WTC11 (cell line): ENCODE data around the gene NFXL1. TPM values are rescaled to one million over a fixed set of nuclear protein-coding genes. Genes with fewer than 3 reads are reported as not detected.

Experiments used
- ATAC-seq: fragments of 200-7000 bp; cut with Tn5 transposase; 2 replicates; pipeline ENCODE4 v1.10.0; 2021; ENCODE audit warnings: mild to moderate bottlenecking, moderate library complexity
- CTCF ChIA-PET: fragments of 300-600 bp; sonication (Branson Sonifier 250); formaldehyde crosslinking; loops from one replicate; lab custom pipeline; 2021; ENCODE audit warnings: antibody characterized with exemption; lab: Charles Lee
- POLR2A ChIA-PET: fragments of 350-600 bp; sonication (Branson Sonifier 250); formaldehyde crosslinking; loops from one replicate; lab custom pipeline; 2021; ENCODE audit warnings: antibody characterized with exemption; lab: Charles Lee
- DNase-seq: peaks from one replicate; pipeline ENCODE4 v3.0.0; 2021; ENCODE audit warnings: low spot score
- H3K27ac Mint-ChIP-seq: 2 replicates; pipeline ENCODE4 v1.8.0; 2021; ENCODE audit warnings: mixed read lengths
- H3K27me3 Mint-ChIP-seq: 2 replicates; pipeline ENCODE4 v1.8.0; 2021; ENCODE audit warnings: low read depth, mild to moderate bottlenecking, moderate library complexity, mixed read lengths
- H3K36me3 Mint-ChIP-seq: 2 replicates; pipeline ENCODE4 v1.8.0; 2021; ENCODE audit warnings: mixed read lengths
- H3K4me1 Mint-ChIP-seq: 2 replicates; pipeline ENCODE4 v1.8.0; 2022; ENCODE audit warnings: mixed read lengths
- H3K4me3 Mint-ChIP-seq: 2 replicates; pipeline ENCODE4 v1.8.0; 2021; ENCODE audit warnings: mild to moderate bottlenecking, moderate library complexity, mixed read lengths
- H3K9me3 Mint-ChIP-seq: 2 replicates; pipeline ENCODE4 v1.8.0; 2021; ENCODE audit warnings: mixed read lengths
- CREB1 ChIP-seq: sonication (generic); formaldehyde crosslinking; IDR thresholded peaks from 2 replicates; pipeline ENCODE4 v1.8.0; 2023; ENCODE audit warnings: mild to moderate bottlenecking, missing genetic modification reagents
- CREM ChIP-seq: sonication (generic); formaldehyde crosslinking; IDR thresholded peaks from 2 replicates; pipeline ENCODE4 v1.8.1; 2022; ENCODE audit warnings: mild to moderate bottlenecking, missing genetic modification reagents, moderate library complexity
- E2F5 ChIP-seq: sonication (generic); formaldehyde crosslinking; IDR thresholded peaks from 2 replicates; pipeline ENCODE4 v1.8.1; 2022; ENCODE audit warnings: mild to moderate bottlenecking, moderate library complexity, missing genetic modification reagents
- ELF4 ChIP-seq: sonication (generic); formaldehyde crosslinking; IDR thresholded peaks from 2 replicates; pipeline ENCODE4 v1.8.1; 2022; ENCODE audit warnings: low read depth, mild to moderate bottlenecking, moderate library complexity, missing genetic modification reagents
- FOXP1 ChIP-seq: sonication (generic); formaldehyde crosslinking; IDR thresholded peaks from 2 replicates; pipeline ENCODE4 v1.8.0; 2022; ENCODE audit warnings: missing genetic modification reagents, mild to moderate bottlenecking, moderate library complexity, borderline replicate concordance
- GABPB1 ChIP-seq: sonication (generic); formaldehyde crosslinking; IDR thresholded peaks from 2 replicates; pipeline ENCODE4 v1.8.1; 2023; ENCODE audit warnings: mild to moderate bottlenecking, missing genetic modification reagents
- HMGXB4 ChIP-seq: sonication (generic); formaldehyde crosslinking; IDR thresholded peaks from 2 replicates; pipeline ENCODE4 v1.8.1; 2023; ENCODE audit warnings: mild to moderate bottlenecking, moderate library complexity, missing genetic modification reagents
- JUN ChIP-seq: sonication (generic); formaldehyde crosslinking; IDR thresholded peaks from 2 replicates; pipeline ENCODE4 v1.8.0; 2023; ENCODE audit warnings: mild to moderate bottlenecking, missing genetic modification reagents
- MXD4 ChIP-seq: fragments of 250-450 bp; sonication (Bioruptor Pico); IDR thresholded peaks from 2 replicates; pipeline ENCODE4 v1.8.0; 2021; ENCODE audit warnings: mild to moderate bottlenecking, moderate library complexity, borderline replicate concordance
- MYBL2 ChIP-seq: sonication (generic); formaldehyde crosslinking; IDR thresholded peaks from 2 replicates; pipeline ENCODE4 v1.8.1; 2023; ENCODE audit warnings: mild to moderate bottlenecking, moderate library complexity, missing genetic modification reagents
- NFE2L1 ChIP-seq: sonication (generic); formaldehyde crosslinking; IDR thresholded peaks from 2 replicates; pipeline ENCODE4 v1.8.1; 2023; ENCODE audit warnings: missing genetic modification reagents
- NFYB ChIP-seq: sonication (generic); formaldehyde crosslinking; conservative IDR thresholded peaks from 2 replicates; pipeline ENCODE4 v1.8.0; 2022; ENCODE audit warnings: low read depth, missing genetic modification reagents
- NR3C1 ChIP-seq: sonication (generic); formaldehyde crosslinking; conservative IDR thresholded peaks from 2 replicates; pipeline ENCODE4 v1.8.1; 2023; ENCODE audit warnings: low read depth, mild to moderate bottlenecking, missing genetic modification reagents
- RORB ChIP-seq: fragments of 250-450 bp; sonication (Bioruptor Pico); IDR thresholded peaks from 2 replicates; pipeline ENCODE4 v1.9.0; 2021; ENCODE audit warnings: mild to moderate bottlenecking
- TEAD1 ChIP-seq: sonication (generic); formaldehyde crosslinking; IDR thresholded peaks from 2 replicates; pipeline ENCODE4 v1.8.0; 2022; ENCODE audit warnings: mild to moderate bottlenecking, missing genetic modification reagents
- TEAD4 ChIP-seq: sonication (generic); formaldehyde crosslinking; IDR thresholded peaks from 2 replicates; pipeline ENCODE4 v1.8.0; 2022; ENCODE audit warnings: mild to moderate bottlenecking, missing genetic modification reagents
- TP53 ChIP-seq: sonication (generic); formaldehyde crosslinking; IDR thresholded peaks from 2 replicates; pipeline ENCODE4 v1.8.1; 2023; ENCODE audit warnings: mild to moderate bottlenecking, missing genetic modification reagents
- ZNF219 ChIP-seq: sonication (generic); formaldehyde crosslinking; IDR thresholded peaks from 2 replicates; pipeline ENCODE4 v1.8.0; 2023; ENCODE audit warnings: missing genetic modification reagents, mild to moderate bottlenecking, borderline replicate concordance
- ZNF232 ChIP-seq: sonication (generic); formaldehyde crosslinking; IDR thresholded peaks from 2 replicates; pipeline ENCODE4 v1.8.0; 2022; ENCODE audit warnings: mild to moderate bottlenecking, missing genetic modification reagents
- ZNF317 ChIP-seq: sonication (generic); formaldehyde crosslinking; IDR thresholded peaks from 2 replicates; pipeline ENCODE4 v1.8.1; 2023; ENCODE audit warnings: low read depth, mild to moderate bottlenecking, moderate library complexity, missing genetic modification reagents, borderline replicate concordance
- ZNF512 ChIP-seq: sonication (generic); formaldehyde crosslinking; IDR thresholded peaks from 2 replicates; pipeline ENCODE4 v1.8.1; 2022; ENCODE audit warnings: missing genetic modification reagents, borderline replicate concordance
- total RNA-seq: library from RNA; stranded (reverse); gene quantifications from 3 replicates; pipeline ENCODE4 v1.2.3, GENCODE V29; 2021
- TF ChIP-seq, protein P1 (sequence below): sonication (generic); formaldehyde crosslinking; IDR thresholded peaks from 2 replicates; pipeline ENCODE4 v1.8.0; 2022; ENCODE audit warnings: mild to moderate bottlenecking, missing genetic modification reagents
- TF ChIP-seq, protein P2 (sequence below): sonication (generic); formaldehyde crosslinking; IDR thresholded peaks from 2 replicates; pipeline ENCODE4 v1.8.0; 2023; ENCODE audit warnings: missing genetic modification reagents
- TF ChIP-seq, protein P3 (sequence below): fragments of 250-450 bp; sonication (Bioruptor Pico); IDR thresholded peaks from 2 replicates; pipeline ENCODE4 v1.9.0; 2021; ENCODE audit warnings: mild to moderate bottlenecking

The NFXL1 gene
- total RNA-seq, 1 experiment from 2014 or later: 30.2 TPM

- Mint-ChIP-seq H3K27me3 (peaks cover 3% of the 10 kb centered on the region; the same call in 1 of the 2 replicates), H3K4me3 (peak overlapping the region; percentile 88), H3K36me3 (peaks cover 30% of the 10 kb centered on the region), H3K27ac (0 out of 2 replicates have a peak overlapping the region, but pooled peaks have one; percentile 77), H3K4me1 (peaks cover 23% of the 10 kb centered on the region), H3K9me3 (peaks cover 16% of the 10 kb centered on the region)
- ChIA-PET POLR2A (interaction anchor here (1.1 kb wide), 1 partner anchor 12 kb away, joined by 3 read pairs; no protein-coding TSS in a partner anchor), CTCF (interaction anchor here (1.8 kb wide), 1 partner anchor 78 kb away, joined by 14 read pairs; the partner anchor contains the start of gene CORIN)
- no peak for DNase-seq
- no peak for ATAC-seq
- no peak for TF ChIP-seq RORB (CRISPR knock-in tag)
- 0 out of 2 replicates have a peak, but pooled peaks have one; percentile 37 for TF ChIP-seq GABPB1 (CRISPR knock-in tag)
These were observed 499 bp upstream of the NFXL1 start for GRCh38 chr4:47914926-47915237.

- CTCF ChIA-PET: interaction anchor here (1.8 kb wide), 1 partner anchor 77 kb away, joined by 14 read pairs; the partner anchor contains the start of gene CORIN
- H3K27ac Mint-ChIP-seq: peak overlapping the region; percentile 92
- peaks cover 3% of the 10 kb centered on the region; the same call in 1 of the 2 replicates for H3K27me3 Mint-ChIP-seq
- H3K4me1 Mint-ChIP-seq: peaks cover 23% of the 10 kb centered on the region
- peaks cover 14% of the 10 kb centered on the region for H3K9me3 Mint-ChIP-seq
- ATAC-seq (peak; percentile 33), DNase-seq (peak; percentile 60)
- POLR2A ChIA-PET: interaction anchor here (0.7 to 1.1 kb wide), 2 partner anchors 13 to 40 kb away, joined by 3 to 4 read pairs; no protein-coding TSS in a partner anchor
- peaks cover 30% of the 10 kb centered on the region for H3K36me3 Mint-ChIP-seq
- TF ChIP-seq ELF4 (CRISPR knock-in tag) (peak; percentile 51; the same call in 1 of the 2 replicates), E2F5 (CRISPR knock-in tag) (0 out of 2 replicates have a peak, but pooled peaks have one; percentile 4), NFYB (CRISPR knock-in tag) (no peak), JUN (CRISPR knock-in tag) (0 out of 2 replicates have a peak, but pooled peaks have one; percentile 64), TEAD4 (CRISPR knock-in tag) (0 out of 2 replicates have a peak, but pooled peaks have one; percentile 26), ZNF232 (CRISPR knock-in tag) (peak; percentile 74; the same call in 1 of the 2 replicates), HMGXB4 (peak; percentile 78), TEAD1 (CRISPR knock-in tag) (0 out of 2 replicates have a peak, but pooled peaks have one; percentile 10), MYBL2 (no peak)
- TF ChIP-seq, protein P1, sequence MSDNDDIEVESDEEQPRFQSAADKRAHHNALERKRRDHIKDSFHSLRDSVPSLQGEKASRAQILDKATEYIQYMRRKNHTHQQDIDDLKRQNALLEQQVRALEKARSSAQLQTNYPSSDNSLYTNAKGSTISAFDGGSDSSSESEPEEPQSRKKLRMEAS: peak; percentile 57; the same call in 1 of the 2 replicates
- peak overlapping the region; percentile 88 for H3K4me3 Mint-ChIP-seq
These were observed 543 bp downstream of the NFXL1 start for GRCh38 chr4:47913861-47914219.

DNA sequence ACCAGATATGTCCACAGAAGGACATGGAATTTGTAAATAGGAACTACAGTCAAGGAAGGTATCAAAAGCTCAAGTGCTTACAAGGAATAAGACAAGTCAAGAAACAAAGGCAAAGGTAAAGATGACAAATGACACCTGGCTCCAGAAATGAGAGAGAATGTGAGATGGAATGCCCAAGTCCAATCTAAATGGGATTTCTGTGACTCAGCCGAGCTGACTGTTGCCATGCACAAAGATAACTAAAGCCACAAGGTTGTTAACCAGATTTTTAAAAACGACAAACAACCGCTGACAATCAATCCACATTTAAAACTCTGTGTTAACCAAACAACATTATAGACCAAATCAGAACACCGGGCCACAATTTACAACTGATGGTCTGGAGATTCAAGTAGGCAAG lies 1.1 kb downstream of the NFXL1 start:
- ChIA-PET POLR2A (no interaction called here), CTCF (interaction anchor here (1.8 kb wide), 1 partner anchor 76 kb away, joined by 14 read pairs; the partner anchor contains the start of gene CORIN)
- Mint-ChIP-seq H3K4me1 (peaks cover 23% of the 10 kb centered on the region), H3K4me3 (peak overlapping the region; percentile 88), H3K27ac (peak overlapping the region; percentile 92), H3K36me3 (peaks cover 32% of the 10 kb centered on the region), H3K9me3 (peaks cover 9% of the 10 kb centered on the region), H3K27me3 (peaks cover 1% of the 10 kb centered on the region; the same call in 1 of the 2 replicates)
- no peak for DNase-seq
- TF ChIP-seq ZNF317 (CRISPR knock-in tag): peak; percentile 90
- no peak for TF ChIP-seq NR3C1
- ATAC-seq: no peak

- Mint-ChIP-seq H3K36me3 (peaks cover 49% of the 10 kb centered on the region), H3K9me3 (no peaks in the 10 kb centered on the region), H3K4me3 (no peak overlapping the region), H3K4me1 (peaks cover 12% of the 10 kb centered on the region), H3K27ac (peak overlapping the region; percentile 8; the same call in 1 of the 2 replicates), H3K27me3 (no peaks in the 10 kb centered on the region)
- no peak for ATAC-seq
- ChIA-PET CTCF (no interaction called here), POLR2A (no interaction called here)
- DNase-seq: no peak
- TF ChIP-seq CREM (no peak), NFE2L1 (no peak), CREB1 (no peak), ZNF512 (CRISPR knock-in tag) (no peak), ZNF219 (CRISPR knock-in tag) (no peak), GABPB1 (CRISPR knock-in tag) (no peak), TP53 (CRISPR knock-in tag) (no peak), FOXP1 (CRISPR knock-in tag) (no peak), MXD4 (CRISPR knock-in tag) (no peak)
- TF ChIP-seq, protein P2, sequence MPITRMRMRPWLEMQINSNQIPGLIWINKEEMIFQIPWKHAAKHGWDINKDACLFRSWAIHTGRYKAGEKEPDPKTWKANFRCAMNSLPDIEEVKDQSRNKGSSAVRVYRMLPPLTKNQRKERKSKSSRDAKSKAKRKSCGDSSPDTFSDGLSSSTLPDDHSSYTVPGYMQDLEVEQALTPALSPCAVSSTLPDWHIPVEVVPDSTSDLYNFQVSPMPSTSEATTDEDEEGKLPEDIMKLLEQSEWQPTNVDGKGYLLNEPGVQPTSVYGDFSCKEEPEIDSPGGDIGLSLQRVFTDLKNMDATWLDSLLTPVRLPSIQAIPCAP (CRISPR knock-in tag): no peak
- TF ChIP-seq, protein P3, sequence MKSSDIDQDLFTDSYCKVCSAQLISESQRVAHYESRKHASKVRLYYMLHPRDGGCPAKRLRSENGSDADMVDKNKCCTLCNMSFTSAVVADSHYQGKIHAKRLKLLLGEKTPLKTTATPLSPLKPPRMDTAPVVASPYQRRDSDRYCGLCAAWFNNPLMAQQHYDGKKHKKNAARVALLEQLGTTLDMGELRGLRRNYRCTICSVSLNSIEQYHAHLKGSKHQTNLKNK: no peak
These were observed 7.2 kb downstream of the NFXL1 start for GRCh38 chr4:47907089-47907646.
